ENCODE measurements around the gene RGS6. TPM values are rescaled to one million over a fixed set of nuclear protein-coding genes. Genes with fewer than 3 reads are reported as not detected.

Gene RGS6
- total RNA-seq, 2 donors from 2014 or later: 1.4 to 4.7 TPM

DNA sequence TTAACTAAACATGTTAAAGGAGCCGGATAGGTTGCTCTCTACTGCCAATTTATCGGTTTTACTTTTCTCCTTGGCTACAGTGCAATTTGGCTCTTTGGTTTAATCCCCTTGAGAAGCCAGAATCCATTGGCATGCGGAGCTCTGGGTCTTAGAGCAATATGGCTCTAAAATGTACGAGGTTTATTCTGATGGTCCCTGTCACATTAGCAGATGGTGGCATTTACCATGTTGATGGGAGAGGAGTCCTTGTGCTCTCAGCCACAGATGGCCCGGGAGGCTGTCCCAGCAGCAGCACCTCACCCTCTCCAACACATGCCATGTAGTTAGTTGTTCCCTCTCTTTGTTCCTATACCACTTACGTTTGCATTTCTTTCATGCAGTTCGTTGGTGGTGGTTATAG lies 179.7 kb downstream of the RGS6 start:
- H3K4me3 ChIP-seq: no peak overlapping the region
- no peaks in the 10 kb centered on the region for H3K36me3 ChIP-seq
- no peak for TF ChIP-seq CTCF (IDR thresholded peaks at IDR 0.05)
- no peaks in the 10 kb centered on the region for H3K4me1 ChIP-seq (ENCODE audit: control insufficient read depth in 1 of 2, low read depth in 2 of 2)
- no peaks in the 10 kb centered on the region for H3K27me3 ChIP-seq (replicated peaks; ENCODE audit: insufficient read depth)
- no peak for DNase-seq (ENCODE audit: low spot score)
- no peak overlapping the region for H3K27ac ChIP-seq
- H3K9me3 ChIP-seq: no peaks in the 10 kb centered on the region
- ATAC-seq (ENCODE audit: insufficient number of reproducible peaks, low FRiP score, low read depth): no peak

GRCh38 chr14:72118841-72119240 lies 186.6 kb downstream of the RGS6 start:
- no peak for TF ChIP-seq CTCF (IDR thresholded peaks at IDR 0.05)
- no peak for ATAC-seq (ENCODE audit: insufficient number of reproducible peaks, low FRiP score, low read depth)
- Histone ChIP-seq H3K9me3 (no peaks in the 10 kb centered on the region), H3K36me3 (no peaks in the 10 kb centered on the region), H3K27me3 (replicated peaks; ENCODE audit: insufficient read depth) (no peaks in the 10 kb centered on the region), H3K4me1 (ENCODE audit: control insufficient read depth in 1 of 2, low read depth in 2 of 2) (no peaks in the 10 kb centered on the region), H3K27ac (no peak overlapping the region), H3K4me3 (no peak overlapping the region)
- DNase-seq (ENCODE audit: low spot score): no peak

GRCh38 chr14:72120315-72120714 lies 188.1 kb downstream of the RGS6 start:
- no peak for TF ChIP-seq CTCF (IDR thresholded peaks at IDR 0.05)
- no peaks in the 10 kb centered on the region for H3K4me1 ChIP-seq (ENCODE audit: control insufficient read depth in 1 of 2, low read depth in 2 of 2)
- H3K36me3 ChIP-seq: no peaks in the 10 kb centered on the region
- H3K4me3 ChIP-seq: no peak overlapping the region
- no peaks in the 10 kb centered on the region for H3K9me3 ChIP-seq
- ATAC-seq (ENCODE audit: insufficient number of reproducible peaks, low FRiP score, low read depth) (no peak), DNase-seq (ENCODE audit: low spot score) (no peak)
- H3K27ac ChIP-seq: no peak overlapping the region
- H3K27me3 ChIP-seq (replicated peaks; ENCODE audit: insufficient read depth): no peaks in the 10 kb centered on the region

DNA sequence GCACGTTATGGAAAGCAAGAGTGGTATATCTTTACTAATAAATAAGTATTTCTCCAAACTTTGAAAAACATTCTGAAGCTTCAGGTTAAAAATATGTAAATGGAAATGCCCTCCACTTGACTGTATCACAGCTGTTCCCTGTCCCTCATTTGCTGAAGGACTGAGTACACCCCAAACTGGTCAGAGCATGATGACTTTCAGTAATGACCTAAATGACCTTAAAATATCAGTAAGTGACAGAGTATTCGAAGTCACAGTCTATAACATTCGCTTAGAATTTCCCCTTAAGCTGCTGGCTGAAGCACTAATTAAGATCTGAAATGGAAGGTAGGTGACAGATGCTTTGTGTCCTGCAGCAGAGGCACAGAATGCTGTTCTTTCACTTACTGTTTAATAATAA lies 191.5 kb downstream of the RGS6 start:
- TF ChIP-seq CTCF (IDR thresholded peaks at IDR 0.05): no peak
- ATAC-seq (ENCODE audit: insufficient number of reproducible peaks, low FRiP score, low read depth): no peak
- Histone ChIP-seq H3K4me1 (ENCODE audit: control insufficient read depth in 1 of 2, low read depth in 2 of 2) (no peaks in the 10 kb centered on the region), H3K4me3 (no peak overlapping the region), H3K9me3 (no peaks in the 10 kb centered on the region), H3K27me3 (replicated peaks; ENCODE audit: insufficient read depth) (no peaks in the 10 kb centered on the region), H3K27ac (no peak overlapping the region), H3K36me3 (no peaks in the 10 kb centered on the region)
- no peak for DNase-seq (ENCODE audit: low spot score)

DNA sequence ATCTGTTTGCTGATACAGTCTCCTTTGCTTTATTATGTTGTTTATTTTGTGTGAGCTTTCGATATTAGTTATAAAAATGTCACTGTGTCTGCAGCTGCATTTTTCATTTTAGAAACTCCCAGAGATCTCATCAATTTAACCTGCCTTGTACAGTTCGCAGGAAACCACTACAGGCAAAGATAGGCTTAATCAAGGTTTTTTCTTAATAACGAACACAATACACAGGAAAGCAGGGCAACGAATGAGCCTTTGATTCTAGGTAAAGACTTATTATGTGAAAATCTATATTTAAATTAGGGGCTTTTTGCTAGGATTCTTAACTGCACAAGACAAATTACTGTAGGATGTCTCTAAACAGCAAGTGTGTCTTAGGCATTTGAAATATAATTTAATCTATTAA lies 191.9 kb downstream of the RGS6 start:
- ATAC-seq (ENCODE audit: insufficient number of reproducible peaks, low FRiP score, low read depth) (no peak), DNase-seq (ENCODE audit: low spot score) (no peak)
- TF ChIP-seq CTCF (IDR thresholded peaks at IDR 0.05): no peak
- H3K4me1 ChIP-seq (ENCODE audit: control insufficient read depth in 1 of 2, low read depth in 2 of 2): no peaks in the 10 kb centered on the region
- no peak overlapping the region for H3K27ac ChIP-seq
- H3K36me3 ChIP-seq: no peaks in the 10 kb centered on the region
- no peaks in the 10 kb centered on the region for H3K9me3 ChIP-seq
- H3K27me3 ChIP-seq (replicated peaks; ENCODE audit: insufficient read depth): no peaks in the 10 kb centered on the region
- H3K4me3 ChIP-seq: no peak overlapping the region
